Measurements from ENCODE around the gene FXYD1.

Gene FXYD1

GRCh38 chr19:35179830-35180229 lies 41.2 kb downstream of the FXYD1 start:
- TF ChIP-seq CTCF (IDR thresholded peaks at IDR 0.05; ENCODE audit: low read length) (no peak), EZH2phosphoT487 (IDR thresholded peaks at IDR 0.05; ENCODE audit: low read length) (no peak), EZH2 (optimal IDR thresholded peaks at IDR 0.05; ENCODE audit: low read depth, low read length) (no peak)
- Histone ChIP-seq H2AFZ (ENCODE audit: low read length) (no peak overlapping the region), H3K4me1 (ENCODE audit: low read length) (no peaks in the 10 kb centered on the region), H3K9me3 (replicated peaks; ENCODE audit: insufficient read depth, low read length) (no peaks in the 10 kb centered on the region), H3K27ac (ENCODE audit: low read length) (no peak overlapping the region), H3K9me2 (replicated peaks; ENCODE audit: insufficient read depth, low read length) (no peaks in the 10 kb centered on the region), H3K27me3 (replicated peaks; ENCODE audit: insufficient read depth, low read length) (no peaks in the 10 kb centered on the region), H3K36me3 (replicated peaks; ENCODE audit: insufficient read depth, low read length) (no peaks in the 10 kb centered on the region), H3K4me2 (ENCODE audit: low read depth, low read length) (no peak overlapping the region), H4K20me1 (ENCODE audit: insufficient read depth, low read length) (no peaks in the 10 kb centered on the region), H3F3A (ENCODE audit: insufficient read depth, low read length) (no peaks in the 10 kb centered on the region), H3K9ac (ENCODE audit: low read length) (no peak overlapping the region), H3K4me3 (ENCODE audit: low read length) (no peak overlapping the region), H3K79me2 (ENCODE audit: low read length) (no peaks in the 10 kb centered on the region)
- DNase-seq, result no peak

GRCh38 chr19:35181387-35181786 lies 42.8 kb downstream of the FXYD1 start:
- TF ChIP-seq CTCF (IDR thresholded peaks at IDR 0.05; ENCODE audit: low read length), result no peak
- no peak for TF ChIP-seq EZH2 (optimal IDR thresholded peaks at IDR 0.05; ENCODE audit: low read depth, low read length)
- no peak for TF ChIP-seq EZH2phosphoT487 (IDR thresholded peaks at IDR 0.05; ENCODE audit: low read length)
- Histone ChIP-seq H3K9me3 (replicated peaks; ENCODE audit: insufficient read depth, low read length) (no peaks in the 10 kb centered on the region), H3K36me3 (replicated peaks; ENCODE audit: insufficient read depth, low read length) (no peaks in the 10 kb centered on the region), H3K9me2 (replicated peaks; ENCODE audit: insufficient read depth, low read length) (no peaks in the 10 kb centered on the region), H3K79me2 (ENCODE audit: low read length) (no peaks in the 10 kb centered on the region), H3K4me1 (ENCODE audit: low read length) (no peaks in the 10 kb centered on the region), H3K4me3 (ENCODE audit: low read length) (no peak overlapping the region), H3K27ac (ENCODE audit: low read length) (no peak overlapping the region), H4K20me1 (ENCODE audit: insufficient read depth, low read length) (no peaks in the 10 kb centered on the region), H3K9ac (ENCODE audit: low read length) (no peak overlapping the region), H3K4me2 (ENCODE audit: low read depth, low read length) (no peak overlapping the region), H2AFZ (ENCODE audit: low read length) (no peak overlapping the region), H3F3A (ENCODE audit: insufficient read depth, low read length) (no peaks in the 10 kb centered on the region), H3K27me3 (replicated peaks; ENCODE audit: insufficient read depth, low read length) (no peaks in the 10 kb centered on the region)
- DNase-seq, result no peak

- no peak for DNase-seq
- no peak overlapping the region for H3K9ac ChIP-seq (ENCODE audit: low read length)
- no peaks in the 10 kb centered on the region for H3K9me3 ChIP-seq (replicated peaks; ENCODE audit: insufficient read depth, low read length)
- no peak for TF ChIP-seq CTCF (IDR thresholded peaks at IDR 0.05; ENCODE audit: low read length)
- no peak for TF ChIP-seq EZH2 (optimal IDR thresholded peaks at IDR 0.05; ENCODE audit: low read depth, low read length)
- no peak for TF ChIP-seq EZH2phosphoT487 (IDR thresholded peaks at IDR 0.05; ENCODE audit: low read length)
- no peak overlapping the region for H3K27ac ChIP-seq (ENCODE audit: low read length)
- no peaks in the 10 kb centered on the region for H3K9me2 ChIP-seq (replicated peaks; ENCODE audit: insufficient read depth, low read length)
- H3F3A ChIP-seq (ENCODE audit: insufficient read depth, low read length), result no peaks in the 10 kb centered on the region
- no peak overlapping the region for H3K4me2 ChIP-seq (ENCODE audit: low read depth, low read length)
- no peak overlapping the region for H2AFZ ChIP-seq (ENCODE audit: low read length)
- H3K27me3 ChIP-seq (replicated peaks; ENCODE audit: insufficient read depth, low read length), result no peaks in the 10 kb centered on the region
- no peaks in the 10 kb centered on the region for H3K4me1 ChIP-seq (ENCODE audit: low read length)
- H4K20me1 ChIP-seq (ENCODE audit: insufficient read depth, low read length), result no peaks in the 10 kb centered on the region
- H3K4me3 ChIP-seq (ENCODE audit: low read length), result no peak overlapping the region
- no peaks in the 10 kb centered on the region for H3K36me3 ChIP-seq (replicated peaks; ENCODE audit: insufficient read depth, low read length)
- H3K79me2 ChIP-seq (ENCODE audit: low read length), result no peaks in the 10 kb centered on the region
These were observed 45.6 kb downstream of the FXYD1 start for GRCh38 chr19:35184267-35184666.
